GM06990 (cell line): Measurements from ENCODE around the gene WDR88.

Experiments
- DNase-seq: peaks from one replicate; pipeline ENCODE4 v3.0.0-alpha.2; 2011; ENCODE audit not compliant: insufficient read length; ENCODE audit errors: extremely low read depth
- H3K27me3 ChIP-seq: replicated peaks from 2 replicates; pipeline ENCODE4 v1.6.0; 2011; ENCODE audit warnings: low read length; ENCODE audit not compliant: control insufficient read depth, insufficient read depth
- H3K36me3 ChIP-seq: 2 replicates; pipeline ENCODE4 v1.5.1; 2011; ENCODE audit warnings: low read length; ENCODE audit not compliant: control insufficient read depth, insufficient read depth
- H3K4me3 ChIP-seq: replicated peaks from 2 replicates; pipeline ENCODE4 v1.5.1; 2011; ENCODE audit warnings: low read depth, mild to moderate bottlenecking, control low read depth, low read length
- CTCF ChIP-seq: IDR thresholded peaks from 2 replicates; pipeline ENCODE4 v1.5.1; 2011; ENCODE audit warnings: low read length, control low read depth, mild to moderate bottlenecking, inconsistent platforms; ENCODE audit not compliant: insufficient read depth, poor library complexity, severe bottlenecking

The WDR88 gene

GRCh38 chr19:33130433-33130832 is 1.5 kb upstream of the WDR88 start:
- TF ChIP-seq CTCF: no peak
- H3K27me3 ChIP-seq: no peaks in the 10 kb centered on the region
- no peak for DNase-seq
- H3K36me3 ChIP-seq: peaks cover 3% of the 10 kb centered on the region
- H3K4me3 ChIP-seq: no peak overlapping the region

- DNase-seq: no peak
- peak; percentile 36 for TF ChIP-seq CTCF
- H3K36me3 ChIP-seq: peaks cover 3% of the 10 kb centered on the region
- H3K27me3 ChIP-seq: no peaks in the 10 kb centered on the region
- H3K4me3 ChIP-seq: no peak overlapping the region
Observed at GRCh38 chr19:33132425-33132824, 511 bp downstream of the WDR88 start.

GRCh38 chr19:33133438-33134031 is 1.6 kb downstream of the WDR88 start:
- Histone ChIP-seq H3K36me3 (peaks cover 3% of the 10 kb centered on the region), H3K27me3 (no peaks in the 10 kb centered on the region), H3K4me3 (no peak overlapping the region)
- no peak for DNase-seq
- no peak for TF ChIP-seq CTCF

- Histone ChIP-seq H3K4me3 (peak overlapping the region; percentile 17; the same call in 1 of the 2 replicates), H3K36me3 (peaks cover 3% of the 10 kb centered on the region), H3K27me3 (no peaks in the 10 kb centered on the region)
- no peak for TF ChIP-seq CTCF
- peak; percentile 46 for DNase-seq
Observed at GRCh38 chr19:33134571-33135041, 2.7 kb downstream of the WDR88 start.

GRCh38 chr19:33139165-33139564 is 7.3 kb downstream of the WDR88 start:
- TF ChIP-seq CTCF: no peak
- no peaks in the 10 kb centered on the region; the same call in 1 of the 2 replicates for H3K27me3 ChIP-seq
- DNase-seq: no peak
- H3K4me3 ChIP-seq: no peak overlapping the region
- no peaks in the 10 kb centered on the region for H3K36me3 ChIP-seq
